ENCODE measurements around the gene NOTUM.

NOTUM gene

GRCh38 chr17:81961087-81961511 is at the start of gene NOTUM:
Gene NOTUM, minus strand, starts transcription at chr17:81961187. Its CDS starts 278 bp downstream, at chr17:81960909.
- DNase-seq = no peak

- no peak for DNase-seq
Observed at GRCh38 chr17:82009413-82009812, 48.4 kb upstream of the NOTUM start.

- no peak for DNase-seq
Observed at GRCh38 chr17:82008941-82009405, 48.0 kb upstream of the NOTUM start.

- no peak for DNase-seq
Observed at GRCh38 chr17:82008258-82008940, 47.4 kb upstream of the NOTUM start.

GRCh38 chr17:82007495-82008257 is 46.7 kb upstream of the NOTUM start:
- no peak for DNase-seq

- DNase-seq = no peak
Observed at GRCh38 chr17:82007228-82007494, 46.2 kb upstream of the NOTUM start.

- peak in 1 of 2 experiments; percentile 49 for DNase-seq
Observed at GRCh38 chr17:82006468-82007227, 45.7 kb upstream of the NOTUM start.

GRCh38 chr17:82005701-82006348 is 44.8 kb upstream of the NOTUM start:
- DNase-seq = no peak

GRCh38 chr17:82004517-82005455 is 43.8 kb upstream of the NOTUM start:
- no peak for DNase-seq

- no peak for DNase-seq
Observed at GRCh38 chr17:82003411-82004381, 42.7 kb upstream of the NOTUM start.

- DNase-seq = no peak
Observed at GRCh38 chr17:82001571-82002056, 40.6 kb upstream of the NOTUM start.

GRCh38 chr17:82000803-82001570 is 40.0 kb upstream of the NOTUM start:
- no peak for DNase-seq

- DNase-seq = no peak
Observed at GRCh38 chr17:81999976-82000802, 39.2 kb upstream of the NOTUM start.

GRCh38 chr17:81999587-81999975 is 38.6 kb upstream of the NOTUM start:
- no peak for DNase-seq

- DNase-seq = no peak
Observed at GRCh38 chr17:81998691-81999438, 37.9 kb upstream of the NOTUM start.

- no peak for DNase-seq
Observed at GRCh38 chr17:81998212-81998611, 37.2 kb upstream of the NOTUM start.

- DNase-seq = no peak
Observed at GRCh38 chr17:81996757-81997441, 35.9 kb upstream of the NOTUM start.
